Fibroblast of lung (primary cell): ENCODE data around the gene PDP2. TPM values are rescaled to one million over a fixed set of nuclear protein-coding genes. Genes with fewer than 3 reads are reported as not detected.

Experiments used
- DNase-seq, 2 donors: peaks; one replicate each; pipeline versions ENCODE4 v3.0.0 to v3.0.0-alpha.2; 2010; ENCODE audit warnings: low read depth in 2 of 2
- H2AFZ ChIP-seq: 2 replicates; pipeline ENCODE4 v1.5.1; 2012; ENCODE audit warnings: low read length, control low read depth, inconsistent platforms
- H3K27ac ChIP-seq: 2 replicates; pipeline ENCODE4 v1.5.1; 2011; ENCODE audit warnings: low read length, control low read depth; ENCODE audit not compliant: insufficient read depth
- H3K27me3 ChIP-seq: 2 replicates; pipeline ENCODE4 v1.5.1; 2011; ENCODE audit warnings: mild to moderate bottlenecking, low read length; ENCODE audit not compliant: control insufficient read depth, insufficient read depth
- H3K36me3 ChIP-seq: 2 replicates; pipeline ENCODE4 v1.5.1; 2011; ENCODE audit warnings: low read length; ENCODE audit not compliant: control insufficient read depth, insufficient read depth
- H3K4me1 ChIP-seq: 2 replicates; pipeline ENCODE4 v1.5.1; 2011; ENCODE audit warnings: low read length; ENCODE audit not compliant: control insufficient read depth, insufficient read depth; ENCODE audit errors: extremely low read depth
- H3K4me2 ChIP-seq: 2 replicates; pipeline ENCODE4 v1.5.1; 2011; ENCODE audit warnings: low read length, control low read depth; ENCODE audit not compliant: insufficient read depth; ENCODE audit errors: extremely low read depth
- H3K4me3 ChIP-seq, 4 experiments: fragments of 200-600 bp in 1 of 4; sonication (generic) in 1 of 4; replicated peaks in 1 of 4; 2 replicates each; pipeline ENCODE4 v1.5.1; 2011 to 2016; ENCODE audit warnings: low read length in 4 of 4, low read depth in 3 of 4, mild to moderate bottlenecking in 3 of 4, control low read depth in 2 of 4, inconsistent platforms in 1 of 4, mixed read lengths in 1 of 4; ENCODE audit not compliant: insufficient read depth in 1 of 4; ENCODE audit errors: control extremely low read depth in 1 of 4
- H3K79me2 ChIP-seq: 2 replicates; pipeline ENCODE4 v1.5.1; 2012; ENCODE audit warnings: mild to moderate bottlenecking, low read length, inconsistent platforms; ENCODE audit not compliant: control insufficient read depth, insufficient read depth
- H3K9ac ChIP-seq: 2 replicates; pipeline ENCODE4 v1.5.1; 2011; ENCODE audit warnings: mild to moderate bottlenecking, low read length, control low read depth; ENCODE audit not compliant: insufficient read depth
- H3K9me3 ChIP-seq: 2 replicates; pipeline ENCODE4 v1.5.1; 2012; ENCODE audit warnings: low read depth, low read length; ENCODE audit not compliant: control insufficient read depth, insufficient read depth
- H4K20me1 ChIP-seq: 2 replicates; pipeline ENCODE4 v1.5.1; 2011; ENCODE audit warnings: low read length; ENCODE audit not compliant: control insufficient read depth, insufficient read depth; ENCODE audit errors: extremely low read depth
- CTCF ChIP-seq, 2 donors: IDR thresholded peaks in 1 of 2; conservative IDR thresholded peaks in 1 of 2; 1 replicate in 1 of 2; 2 replicates in 1 of 2; pipeline ENCODE4 v1.5.1; 2011 to 2012; ENCODE audit warnings: low read length in 2 of 2, control low read depth in 1 of 2, inconsistent platforms in 1 of 2, low read depth in 1 of 2, mild to moderate bottlenecking in 1 of 2
- EZH2 ChIP-seq: IDR thresholded peaks from 2 replicates; pipeline ENCODE4 v1.5.1; 2012; ENCODE audit warnings: low read length, control low read depth, mild to moderate bottlenecking; ENCODE audit errors: missing control alignments
- polyA plus RNA-seq, 2 donors: library from polyadenylated mRNA; depleted of rRNA in 1 of 2; stranded (reverse) in 1 of 2; unstranded in 1 of 2; fragments of >200 nt; gene quantifications; 2 replicates each; pipeline ENCODE4 v1.2.1, GENCODE V29; 2011 to 2012; ENCODE audit warnings: missing spikeins in 1 of 2
- total RNA-seq: library from RNA; depleted of rRNA; stranded (reverse); fragments of >200 nt; gene quantifications from 2 replicates; pipeline ENCODE4 v1.2.1, GENCODE V29; 2014

The PDP2 gene
- total and polyA plus RNA-seq, 2 donors (not counting 1 experiment from before 2014, with no cell fraction given) = 10.9 to 11.6 TPM

DNA sequence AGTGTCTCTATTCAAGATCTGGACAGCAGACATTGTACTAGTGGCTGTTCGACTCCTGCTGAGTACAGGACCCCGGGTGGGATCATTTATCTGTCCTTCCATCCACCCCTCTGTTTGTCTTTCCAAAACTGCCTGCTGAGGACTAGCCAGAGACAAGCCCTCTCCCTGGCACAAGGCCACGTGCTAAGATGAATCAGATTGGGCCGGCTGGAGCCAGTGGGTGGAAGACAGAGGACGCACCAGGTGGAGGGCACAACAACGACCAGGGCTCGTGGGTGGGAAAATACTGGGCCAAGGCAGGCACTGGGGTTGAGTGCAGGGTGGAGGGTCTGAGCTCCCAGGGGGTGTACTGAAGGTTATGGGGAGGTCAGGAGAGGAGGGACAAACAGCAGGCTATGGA, 37.5 kb upstream of the PDP2 start:
- H3K4me3 ChIP-seq = no peak overlapping the region
- H3K79me2 ChIP-seq = no peaks in the 10 kb centered on the region
- no peak overlapping the region for H2AFZ ChIP-seq
- DNase-seq = peak in 1 of 2 donors; percentile 21
- H4K20me1 ChIP-seq = no peaks in the 10 kb centered on the region
- H3K9ac ChIP-seq = no peak overlapping the region
- H3K27me3 ChIP-seq = peaks cover 51% of the 10 kb centered on the region
- no peaks in the 10 kb centered on the region for H3K4me1 ChIP-seq
- TF ChIP-seq CTCF (conservative IDR thresholded peaks at IDR 0.05 in 1 of 2, IDR thresholded peaks at IDR 0.05 in 1 of 2; ENCODE audit: low read depth in 1 of 2, low read length in 2 of 2) = no peak
- TF ChIP-seq EZH2 = no peak
- no peak overlapping the region for H3K4me2 ChIP-seq
- no peaks in the 10 kb centered on the region for H3K9me3 ChIP-seq
- no peak overlapping the region for H3K27ac ChIP-seq
- no peaks in the 10 kb centered on the region for H3K36me3 ChIP-seq

- Histone ChIP-seq H3K36me3 (no peaks in the 10 kb centered on the region), H3K79me2 (no peaks in the 10 kb centered on the region), H3K27ac (no peak overlapping the region), H3K27me3 (peaks cover 51% of the 10 kb centered on the region), H3K4me2 (no peak overlapping the region), H3K9ac (no peak overlapping the region), H3K4me1 (no peaks in the 10 kb centered on the region), H2AFZ (no peak overlapping the region), H3K4me3 (no peak overlapping the region), H3K9me3 (no peaks in the 10 kb centered on the region), H4K20me1 (no peaks in the 10 kb centered on the region)
- DNase-seq = no peak
- TF ChIP-seq EZH2 (no peak), CTCF (conservative IDR thresholded peaks at IDR 0.05 in 1 of 2, IDR thresholded peaks at IDR 0.05 in 1 of 2; ENCODE audit: low read depth in 1 of 2, low read length in 2 of 2) (no peak)
These were observed 37.1 kb upstream of the PDP2 start for GRCh38 chr16:66843191-66843590.

- H4K20me1 ChIP-seq = no peaks in the 10 kb centered on the region
- no peaks in the 10 kb centered on the region for H3K79me2 ChIP-seq
- H2AFZ ChIP-seq = no peak overlapping the region
- no peaks in the 10 kb centered on the region for H3K9me3 ChIP-seq
- H3K27me3 ChIP-seq = peaks cover 51% of the 10 kb centered on the region
- TF ChIP-seq EZH2 (peak; percentile 85), CTCF (conservative IDR thresholded peaks at IDR 0.05 in 1 of 2, IDR thresholded peaks at IDR 0.05 in 1 of 2; ENCODE audit: low read depth in 1 of 2, low read length in 2 of 2) (no peak)
- H3K4me2 ChIP-seq = no peak overlapping the region
- H3K4me3 ChIP-seq = no peak overlapping the region
- no peak overlapping the region for H3K9ac ChIP-seq
- no peaks in the 10 kb centered on the region for H3K4me1 ChIP-seq
- no peak overlapping the region for H3K27ac ChIP-seq
- DNase-seq = no peak
- no peaks in the 10 kb centered on the region for H3K36me3 ChIP-seq
These were observed 36.3 kb upstream of the PDP2 start for GRCh38 chr16:66844009-66844341.
